Measurements from ENCODE around the gene KRT13. TPM values are rescaled to one million over a fixed set of nuclear protein-coding genes. Genes with fewer than 3 reads are reported as not detected.

KRT13 gene
- total RNA-seq, 1 donor from 2014 or later, result 5.5 TPM

- DNase-seq (no peak), ATAC-seq (no peak)
- H3K9me3 ChIP-seq, result no peaks in the 10 kb centered on the region
- TF ChIP-seq CTCF (IDR thresholded peaks at IDR 0.05), result no peak
- peak overlapping the region; percentile 51 for H3K27ac ChIP-seq
- no peak overlapping the region for H3K4me3 ChIP-seq
- H3K4me1 ChIP-seq, result no peaks in the 10 kb centered on the region
- intact Hi-C loops (cut with DNase I), result no loop called here
- peaks cover 6% of the 10 kb centered on the region for H3K27me3 ChIP-seq
- H3K36me3 ChIP-seq, result no peaks in the 10 kb centered on the region
These were observed 15.6 kb upstream of the KRT13 start for GRCh38 chr17:41520821-41521521.

GRCh38 chr17:41519501-41520224 is 14.3 kb upstream of the KRT13 start:
- peaks cover 6% of the 10 kb centered on the region for H3K27me3 ChIP-seq
- H3K27ac ChIP-seq, result no peak overlapping the region
- ATAC-seq (peak; percentile 35), DNase-seq (no peak)
- H3K4me3 ChIP-seq, result no peak overlapping the region
- H3K9me3 ChIP-seq, result no peaks in the 10 kb centered on the region
- intact Hi-C loops (cut with DNase I), result no loop called here
- H3K4me1 ChIP-seq, result no peaks in the 10 kb centered on the region
- TF ChIP-seq CTCF (IDR thresholded peaks at IDR 0.05), result no peak
- H3K36me3 ChIP-seq, result no peaks in the 10 kb centered on the region

DNA sequence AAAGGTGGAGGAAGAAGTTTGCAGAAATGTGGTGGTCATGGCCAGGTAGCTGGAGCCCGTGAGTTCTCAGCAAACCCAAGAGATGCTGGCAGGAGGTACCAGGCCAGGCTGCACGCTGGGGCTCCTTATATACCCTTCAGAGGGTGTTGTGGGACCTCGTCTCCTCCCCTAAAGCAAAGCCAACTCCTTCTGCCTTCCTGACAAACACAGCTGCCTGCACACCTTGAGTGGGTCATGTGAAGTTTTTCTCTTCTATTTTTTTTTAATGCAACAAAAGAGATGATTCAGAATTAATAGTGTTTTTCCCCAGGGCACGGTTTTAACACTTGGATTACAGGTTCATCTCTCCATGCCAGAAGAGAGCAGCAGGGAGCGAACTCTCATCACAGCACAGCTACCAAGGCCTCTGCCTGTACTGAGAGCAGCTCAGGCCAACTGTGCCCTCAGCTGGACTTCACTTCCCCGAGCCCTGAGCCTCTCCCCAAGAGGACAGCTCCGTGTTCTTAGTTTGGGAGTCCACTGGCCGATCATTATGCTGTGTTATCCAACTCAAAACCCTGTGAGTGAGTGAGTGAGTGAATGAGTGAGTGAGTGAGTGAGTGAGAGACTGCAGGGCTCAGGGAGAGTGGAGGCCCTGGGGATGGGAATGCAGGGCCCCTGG is 13.5 kb upstream of the KRT13 start, which contains the start of gene KRT15:
KRT15 (minus strand) TSS at position 102 of the 661 bp plus-strand sequence; CDS start at position 39, 63 bp downstream.
- H3K4me1 ChIP-seq, result no peaks in the 10 kb centered on the region
- no peaks in the 10 kb centered on the region for H3K9me3 ChIP-seq
- DNase-seq (no peak), ATAC-seq (no peak)
- intact Hi-C loops (cut with DNase I), result no loop called here
- H3K27ac ChIP-seq, result no peak within 1 kb of the TSS
- TF ChIP-seq CTCF (IDR thresholded peaks at IDR 0.05), result no peak
- H3K27me3 ChIP-seq, result peaks cover 6% of the 10 kb centered on the region
- H3K4me3 ChIP-seq, result no peak within 1 kb of the TSS
- H3K36me3 ChIP-seq, result no peaks in the 10 kb centered on the region

GRCh38 chr17:41518031-41518430 is 12.6 kb upstream of the KRT13 start:
- H3K9me3 ChIP-seq, result no peaks in the 10 kb centered on the region
- intact Hi-C loops (cut with DNase I), result no loop called here
- H3K4me1 ChIP-seq, result no peaks in the 10 kb centered on the region
- peaks cover 6% of the 10 kb centered on the region for H3K27me3 ChIP-seq
- no peak for TF ChIP-seq CTCF (IDR thresholded peaks at IDR 0.05)
- no peak for ATAC-seq
- H3K36me3 ChIP-seq, result no peaks in the 10 kb centered on the region
- no peak overlapping the region for H3K27ac ChIP-seq
- no peak overlapping the region for H3K4me3 ChIP-seq
- no peak for DNase-seq

- DNase-seq (peak; percentile 75), ATAC-seq (no peak)
- no peaks in the 10 kb centered on the region for H3K9me3 ChIP-seq
- no peak for TF ChIP-seq CTCF (IDR thresholded peaks at IDR 0.05)
- no peaks in the 10 kb centered on the region for H3K4me1 ChIP-seq
- H3K27ac ChIP-seq, result no peak overlapping the region
- no peaks in the 10 kb centered on the region for H3K36me3 ChIP-seq
- intact Hi-C loops (cut with DNase I), result no loop called here
- no peak overlapping the region for H3K4me3 ChIP-seq
- H3K27me3 ChIP-seq, result peaks cover 6% of the 10 kb centered on the region
These were observed 11.4 kb upstream of the KRT13 start for GRCh38 chr17:41516830-41517283.

Data from upper lobe of right lung (tissue), 1 donor.